GM19324 (cell line): Measurements from ENCODE around the gene PRPF8.
"Not testable (repeated sequence)": the region's sequence is repeated elsewhere in the genome, so short reads cannot be mapped to it uniquely, and the experiment has no call there.

Source experiments
- ATAC-seq: cut with Tn5 transposase; IDR thresholded peaks from one replicate; pipeline ENCODE4 v1.9.1; 2021; ENCODE audit warnings: mild to moderate bottlenecking, moderate library complexity; ENCODE audit not compliant: unreplicated experiment, low FRiP score

The PRPF8 gene

GRCh38 chr17:1684378-1685189 lies at the start of gene PRPF8:
TSS of gene PRPF8 (minus strand) at chr17:1684867. CDS start at chr17:1684571, 296 bp downstream.
- ATAC-seq: peak; percentile 98

DNA sequence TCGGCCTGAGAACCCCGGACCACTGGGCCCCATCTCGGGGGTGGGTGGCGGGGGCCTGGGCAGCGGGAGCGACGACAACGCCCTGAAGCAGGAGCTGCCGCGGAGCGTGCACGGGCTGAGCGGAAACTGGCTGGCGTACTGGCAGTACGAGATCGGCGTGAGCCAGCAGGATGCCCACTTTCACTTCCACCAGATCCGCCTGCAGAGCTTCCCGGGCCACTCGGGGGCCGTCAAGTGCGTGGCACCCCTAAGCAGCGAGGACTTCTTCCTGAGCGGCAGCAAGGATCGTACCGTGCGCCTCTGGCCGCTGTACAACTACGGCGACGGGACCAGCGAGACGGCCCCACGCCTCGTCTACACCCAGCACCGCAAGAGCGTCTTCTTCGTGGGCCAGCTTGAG lies 49.1 kb upstream of the PRPF8 start:
- no peak for ATAC-seq

- ATAC-seq: no peak
Measured at GRCh38 chr17:1732833-1733321, 48.2 kb upstream of the PRPF8 start.

DNA sequence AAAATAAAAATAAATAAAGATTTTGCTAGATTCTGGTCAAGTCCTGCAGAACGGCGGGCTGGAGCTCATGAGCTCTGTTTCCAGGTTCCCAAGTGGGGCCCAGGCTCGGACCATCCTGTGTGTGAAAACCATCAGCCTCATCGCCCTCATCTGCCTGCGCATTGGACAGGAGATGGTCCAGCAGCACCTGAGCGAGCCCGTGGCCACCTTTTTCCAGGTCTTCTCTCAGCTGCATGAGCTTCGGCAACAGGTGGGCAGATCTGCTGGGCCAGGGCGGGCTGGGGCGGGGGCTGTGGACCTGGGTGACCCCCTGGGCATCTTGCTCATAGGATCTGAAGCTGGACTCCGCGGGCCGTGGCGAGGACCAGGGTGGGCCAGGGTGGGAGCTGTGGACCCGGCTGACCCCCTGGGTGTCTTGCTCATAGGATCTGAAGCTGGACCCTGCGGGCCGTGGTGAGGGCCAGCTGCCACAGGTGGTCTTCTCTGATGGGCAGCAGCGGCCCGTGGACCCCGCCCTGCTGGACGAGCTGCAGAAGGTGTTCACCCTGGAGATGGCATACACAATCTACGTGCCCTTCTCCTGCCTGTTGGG lies 47.7 kb upstream of the PRPF8 start:
- no peak for ATAC-seq

DNA sequence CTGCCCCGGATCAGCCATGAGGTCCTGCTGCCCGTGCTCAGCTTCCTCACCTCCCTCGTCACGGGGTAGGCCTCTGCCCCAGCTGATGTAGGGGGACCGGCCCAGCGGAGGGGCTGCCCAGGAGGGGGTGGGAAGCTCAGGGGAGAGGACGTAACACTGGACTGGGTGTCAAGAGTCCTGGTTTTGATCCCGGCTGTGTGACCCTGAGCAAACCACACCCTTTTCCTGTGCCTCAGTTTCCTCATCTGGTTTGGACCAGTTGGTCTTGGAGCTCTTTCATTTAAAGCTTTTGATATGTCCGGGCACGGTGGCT lies 46.5 kb upstream of the PRPF8 start:
- no peak for ATAC-seq

DNA sequence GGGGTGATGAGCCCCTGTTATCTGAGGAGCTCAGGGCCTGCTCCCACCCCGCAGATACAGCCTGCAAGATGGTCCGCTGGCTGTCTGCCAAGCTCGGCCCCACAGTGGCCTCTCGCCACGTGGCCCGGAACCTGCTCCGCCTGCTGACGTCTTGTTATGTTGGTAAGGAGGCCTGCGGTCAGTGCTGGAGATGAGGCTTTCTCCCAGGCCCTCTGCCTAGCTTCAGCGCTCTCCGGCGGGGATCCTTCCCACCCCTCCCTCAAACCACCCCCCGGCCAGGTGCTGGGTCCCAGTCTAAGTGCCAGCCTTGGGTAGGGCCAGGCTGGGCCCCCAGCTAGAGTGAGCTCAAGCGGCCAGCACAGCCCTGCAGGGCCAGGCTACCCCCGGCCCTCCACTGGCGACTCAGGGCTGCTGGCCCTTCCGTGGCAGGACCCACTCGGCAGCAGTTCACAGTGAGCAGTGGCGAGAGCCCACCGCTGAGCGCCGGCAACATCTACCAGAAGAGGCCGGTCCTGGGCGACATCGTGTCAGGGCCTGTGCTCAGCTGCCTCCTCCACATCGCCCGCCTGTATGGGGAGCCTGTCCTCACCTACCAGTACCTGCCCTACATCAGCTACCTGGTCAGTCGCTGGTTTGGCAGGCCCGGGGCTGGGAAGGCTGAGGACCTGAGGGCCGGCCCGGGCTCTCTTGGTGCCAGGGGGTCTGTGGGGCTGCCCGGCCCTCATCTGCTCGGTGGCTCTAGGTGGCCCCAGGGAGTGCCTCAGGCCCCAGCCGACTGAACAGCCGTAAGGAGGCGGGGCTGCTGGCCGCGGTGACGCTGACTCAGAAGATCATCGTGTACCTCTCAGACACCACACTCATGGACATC lies 45.9 kb upstream of the PRPF8 start:
- no peak for ATAC-seq

DNA sequence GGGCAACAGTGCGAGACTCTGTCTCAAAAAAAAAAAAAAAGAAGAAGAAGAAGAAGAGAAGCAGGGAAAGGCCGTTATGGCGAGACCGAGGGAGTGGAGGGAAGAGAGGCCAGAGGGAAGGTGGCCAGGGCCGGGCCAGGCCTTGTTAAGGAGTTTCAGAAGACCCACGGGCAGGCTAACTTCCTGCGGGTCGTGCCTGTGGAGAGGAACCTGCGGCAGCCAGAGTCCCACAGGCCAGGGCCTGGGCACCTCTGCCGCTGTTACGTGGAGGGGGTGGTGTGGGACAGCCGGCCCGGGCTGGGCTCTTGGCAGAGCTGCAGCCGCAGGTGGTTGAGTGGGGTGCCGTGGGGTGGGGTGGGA lies 45.3 kb upstream of the PRPF8 start:
- no peak for ATAC-seq

DNA sequence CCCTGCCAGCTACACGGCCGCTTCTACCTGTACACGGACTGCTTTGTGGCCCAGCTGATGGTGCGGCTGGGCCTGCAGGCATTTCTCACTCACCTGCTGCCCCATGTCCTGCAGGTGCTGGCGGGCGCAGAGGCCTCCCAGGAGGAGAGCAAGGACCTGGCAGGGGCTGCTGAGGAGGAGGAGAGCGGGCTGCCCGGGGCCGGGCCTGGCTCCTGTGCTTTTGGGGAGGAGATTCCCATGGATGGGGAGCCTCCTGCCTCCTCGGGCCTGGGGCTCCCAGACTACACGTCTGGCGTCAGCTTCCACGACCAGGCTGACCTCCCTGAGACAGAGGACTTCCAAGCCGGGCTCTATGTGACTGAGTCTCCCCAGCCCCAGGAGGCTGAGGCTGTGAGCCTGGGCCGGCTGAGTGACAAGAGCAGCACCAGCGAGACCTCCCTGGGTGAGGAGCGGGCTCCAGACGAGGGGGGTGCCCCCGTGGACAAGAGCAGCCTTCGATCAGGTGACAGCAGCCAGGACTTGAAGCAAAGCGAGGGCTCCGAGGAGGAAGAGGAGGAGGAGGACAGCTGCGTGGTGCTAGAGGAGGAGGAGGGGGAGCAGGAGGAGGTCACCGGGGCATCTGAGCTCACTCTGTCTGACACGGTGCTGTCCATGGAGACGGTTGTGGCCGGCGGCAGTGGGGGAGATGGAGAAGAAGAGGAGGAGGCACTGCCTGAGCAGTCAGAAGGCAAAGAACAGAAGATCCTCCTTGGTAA lies 43.4 kb upstream of the PRPF8 start:
- ATAC-seq: no peak

- ATAC-seq: no peak
Measured at GRCh38 chr17:1727258-1727789, 42.7 kb upstream of the PRPF8 start.

DNA sequence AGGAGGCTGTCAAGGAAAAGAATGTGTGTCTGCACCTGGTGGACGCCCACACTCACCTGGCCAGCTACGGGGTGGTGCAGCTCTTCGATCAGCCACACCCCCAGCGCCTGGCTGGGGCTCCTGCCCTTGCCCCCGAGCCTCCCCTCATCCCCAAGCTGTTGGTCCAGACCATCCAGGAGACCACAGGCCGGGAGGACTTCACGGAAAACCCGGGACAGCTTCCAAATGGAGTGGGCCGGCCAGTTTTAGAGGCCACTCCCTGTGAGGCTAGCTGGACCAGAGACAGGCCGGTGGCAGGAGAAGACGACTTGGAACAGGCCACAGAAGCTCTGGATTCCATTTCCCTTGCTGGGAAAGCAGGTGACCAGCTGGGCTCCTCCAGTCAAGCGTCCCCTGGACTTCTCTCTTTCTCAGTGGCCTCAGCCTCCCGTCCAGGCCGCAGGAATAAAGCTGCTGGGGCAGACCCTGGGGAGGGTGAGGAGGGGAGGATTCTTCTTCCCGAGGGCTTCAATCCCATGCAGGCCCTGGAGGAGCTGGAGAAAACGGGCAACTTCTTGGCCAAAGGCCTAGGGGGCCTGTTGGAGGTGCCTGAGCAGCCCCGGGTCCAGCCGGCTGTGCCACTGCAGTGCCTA lies 42.1 kb upstream of the PRPF8 start:
- ATAC-seq: no peak

DNA sequence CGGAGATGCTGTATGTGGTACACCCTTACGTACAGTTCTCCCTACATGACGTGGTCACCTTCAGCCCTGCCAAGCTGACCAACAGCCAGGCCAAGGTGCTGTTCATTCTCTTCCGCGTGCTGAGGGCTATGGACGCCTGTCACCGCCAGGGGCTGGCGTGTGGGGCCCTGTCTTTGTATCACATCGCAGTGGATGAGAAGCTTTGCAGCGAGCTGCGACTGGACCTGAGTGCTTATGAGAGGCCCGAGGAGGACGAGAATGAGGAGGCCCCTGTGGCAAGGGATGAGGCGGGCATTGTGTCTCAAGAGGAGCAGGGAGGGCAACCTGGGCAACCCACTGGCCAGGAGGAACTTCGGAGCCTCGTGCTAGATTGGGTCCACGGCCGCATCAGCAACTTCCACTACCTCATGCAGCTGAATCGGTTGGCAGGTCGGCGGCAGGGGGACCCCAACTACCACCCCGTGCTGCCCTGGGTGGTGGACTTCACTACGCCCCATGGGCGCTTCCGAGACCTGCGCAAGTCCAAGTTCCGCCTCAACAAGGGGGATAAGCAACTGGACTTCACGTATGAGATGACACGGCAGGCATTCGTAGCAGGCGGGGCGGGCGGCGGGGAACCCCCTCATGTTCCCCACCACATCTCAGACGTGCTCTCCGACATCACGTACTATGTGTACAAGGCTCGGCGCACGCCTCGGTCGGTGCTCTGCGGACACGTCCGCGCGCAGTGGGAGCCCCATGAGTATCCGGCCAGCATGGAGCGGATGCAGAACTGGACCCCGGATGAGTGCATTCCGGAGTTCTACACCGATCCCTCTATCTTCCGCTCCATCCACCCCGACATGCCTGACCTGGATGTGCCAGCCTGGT lies 41.2 kb upstream of the PRPF8 start:
- no peak for ATAC-seq

GRCh38 chr17:1724869-1725641 lies 40.4 kb upstream of the PRPF8 start:
- ATAC-seq: peak; percentile 50

DNA sequence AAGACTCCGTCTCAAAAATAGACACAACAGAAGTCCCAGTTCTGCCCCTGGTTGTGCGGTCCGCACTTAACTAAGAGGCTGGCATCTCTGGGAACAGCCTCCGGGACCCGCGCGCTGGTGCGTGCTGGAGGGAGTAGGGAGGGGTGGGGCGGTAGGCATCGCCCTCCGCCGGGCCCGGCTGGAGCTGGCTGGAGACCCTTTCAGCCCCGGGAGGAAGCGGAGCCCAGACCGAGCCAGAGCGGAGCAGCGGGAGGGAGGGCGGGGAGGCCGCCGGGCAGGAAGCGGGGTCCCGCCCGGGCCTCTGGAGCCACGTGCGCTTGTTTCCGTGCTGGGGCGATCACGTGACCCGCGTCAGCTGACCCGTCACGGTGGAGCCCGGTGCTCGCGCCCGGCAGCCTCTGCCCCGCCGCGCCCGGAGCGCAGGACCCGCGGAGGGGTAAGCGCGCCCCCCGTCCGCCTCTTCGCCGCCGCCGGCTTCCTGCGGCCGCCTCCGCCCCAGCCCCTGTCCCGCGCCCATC lies 39.7 kb upstream of the PRPF8 start, which contains the start of gene WDR81:
Gene WDR81, plus strand, starts transcription at position 354 of the 518 bp plus-strand sequence. CDS start 256 bp downstream, outside the sequence.
- peak; percentile 60 for ATAC-seq

- not testable (repeated sequence) for ATAC-seq
Measured at GRCh38 chr17:1722022-1722421, 37.4 kb upstream of the PRPF8 start.

GRCh38 chr17:1720856-1721386 lies 36.3 kb upstream of the PRPF8 start:
- no peak for ATAC-seq

DNA sequence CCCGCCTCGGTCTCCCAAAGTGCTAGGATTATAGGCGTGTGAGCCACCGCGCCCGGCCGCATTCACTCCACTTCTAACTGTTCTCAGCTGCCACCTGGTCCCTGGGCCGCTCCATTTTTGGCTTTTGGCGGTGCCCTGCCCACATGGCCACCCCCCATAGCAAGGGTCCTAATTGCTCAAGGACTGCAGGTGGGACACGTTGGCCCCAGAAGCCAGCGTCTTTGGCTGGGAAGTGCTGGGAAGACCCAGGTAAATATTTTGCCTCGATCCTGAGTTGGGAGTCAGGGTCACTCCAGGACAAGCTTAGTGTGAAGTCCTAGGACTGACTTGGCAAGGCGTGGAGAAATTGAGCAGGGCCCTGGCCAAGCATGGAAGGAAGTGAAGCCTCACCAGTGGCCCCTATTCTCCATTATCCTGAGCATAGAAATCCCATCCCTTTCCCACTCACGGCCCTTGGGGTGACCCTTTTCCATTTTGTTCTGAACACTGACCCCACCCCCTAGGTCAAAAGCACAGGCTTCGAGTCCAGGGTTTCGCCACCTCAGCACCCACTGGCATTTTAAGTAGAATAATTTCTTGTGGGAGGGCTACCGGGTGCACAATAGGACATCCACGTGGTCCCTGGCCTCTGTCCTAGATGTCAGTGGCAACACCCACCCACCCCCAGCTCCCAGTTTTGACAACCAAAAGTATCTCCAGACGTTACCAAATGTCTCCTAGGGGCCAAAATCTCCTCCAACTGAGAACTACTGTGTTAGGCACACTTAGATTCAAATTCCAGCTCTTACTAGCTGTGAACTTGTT lies 33.9 kb upstream of the PRPF8 start:
- no peak for ATAC-seq
